ENCODE measurements around the gene CCDC197. TPM values are rescaled to one million over a fixed set of nuclear protein-coding genes. Genes with fewer than 3 reads are reported as not detected.

CCDC197 gene
- polyA plus RNA-seq, 1 donor, result not detected

DNA sequence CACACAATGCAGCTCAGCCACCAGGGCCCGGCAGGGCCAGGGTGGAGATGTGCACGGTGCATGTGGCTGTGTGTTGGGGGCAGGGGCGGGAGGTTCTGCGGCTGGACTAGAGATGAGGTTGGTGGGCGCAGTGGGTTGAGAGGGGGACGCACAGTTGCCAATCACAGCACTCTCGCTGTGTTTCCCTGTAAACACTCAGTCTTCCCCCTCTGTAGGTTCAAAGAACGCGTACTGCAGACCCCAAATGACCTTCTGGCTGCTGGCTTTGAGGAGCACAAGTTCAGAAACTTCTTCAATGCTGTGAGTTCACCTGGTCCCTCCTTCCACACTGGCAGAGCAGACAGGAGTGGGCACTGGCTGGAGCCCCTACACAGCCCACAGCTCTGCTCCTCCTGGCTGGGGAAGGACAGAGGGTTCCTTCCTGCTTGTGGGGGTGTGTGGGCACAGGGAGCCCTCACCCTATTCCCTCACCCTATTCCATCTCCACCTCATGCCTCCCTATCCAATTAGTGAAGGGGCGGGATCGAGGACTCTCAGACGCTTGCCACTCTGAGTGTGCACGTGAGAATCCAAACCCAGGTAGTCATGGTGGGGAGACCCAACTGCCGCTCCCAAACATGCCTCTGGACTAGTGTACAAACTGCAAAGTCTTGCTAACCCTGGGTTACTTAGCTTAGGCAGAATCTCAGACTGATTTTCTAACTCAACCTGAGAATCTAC lies 46.8 kb downstream of the CCDC197 start:
- no CpG with 5 or more reads among the region's 14 CpGs for WGBS (ENCODE audit: insufficient coverage, low lambda C conversion rate)
- Histone ChIP-seq H3K4me3 (ENCODE audit: low read length) (no peak overlapping the region), H3K4me1 (ENCODE audit: control insufficient read depth, insufficient read depth, low read length) (no peaks in the 10 kb centered on the region), H3K27me3 (ENCODE audit: control insufficient read depth, insufficient read depth, low read length) (no peaks in the 10 kb centered on the region), H3K9me3 (ENCODE audit: control insufficient read depth, low read depth, low read length) (no peaks in the 10 kb centered on the region), H3K36me3 (ENCODE audit: control insufficient read depth, insufficient read depth, low read length) (peaks cover 49% of the 10 kb centered on the region), H3K27ac (ENCODE audit: low read length) (no peak overlapping the region)
- no peak for DNase-seq

DNA sequence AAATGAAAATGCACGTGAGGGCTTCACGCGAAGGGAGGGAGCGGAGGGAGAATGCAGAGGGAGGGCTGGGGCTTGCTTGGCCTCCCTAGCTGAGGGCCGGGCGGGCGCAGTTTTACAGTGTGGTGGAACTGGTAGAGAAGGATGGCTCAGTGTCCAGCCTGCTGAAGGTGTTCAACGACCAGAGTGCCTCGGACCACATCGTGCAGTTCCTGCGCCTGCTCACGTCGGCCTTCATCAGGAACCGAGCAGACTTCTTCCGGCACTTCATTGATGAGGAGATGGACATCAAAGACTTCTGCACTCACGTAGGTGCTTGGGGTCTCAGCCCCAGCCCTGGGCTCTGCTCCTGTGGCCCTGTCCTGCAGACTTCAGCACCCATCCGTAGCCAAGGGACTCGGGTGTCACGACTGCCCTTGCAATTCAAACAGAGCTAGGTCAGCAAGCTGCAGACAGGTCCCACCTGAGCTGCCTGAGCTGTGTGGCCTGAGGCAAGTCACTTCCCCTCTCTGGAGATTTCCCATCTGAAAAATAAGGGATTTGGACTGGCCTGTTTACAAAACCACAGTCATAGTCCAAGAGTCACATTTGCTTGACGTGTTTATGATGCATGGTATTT lies 47.5 kb downstream of the CCDC197 start:
- Histone ChIP-seq H3K36me3 (ENCODE audit: control insufficient read depth, insufficient read depth, low read length) (peaks cover 55% of the 10 kb centered on the region), H3K9me3 (ENCODE audit: control insufficient read depth, low read depth, low read length) (no peaks in the 10 kb centered on the region), H3K27me3 (ENCODE audit: control insufficient read depth, insufficient read depth, low read length) (no peaks in the 10 kb centered on the region), H3K4me3 (ENCODE audit: low read length) (no peak overlapping the region), H3K27ac (ENCODE audit: low read length) (no peak overlapping the region), H3K4me1 (ENCODE audit: control insufficient read depth, insufficient read depth, low read length) (no peaks in the 10 kb centered on the region)
- no CpG with 5 or more reads among the region's 20 CpGs for WGBS (ENCODE audit: insufficient coverage, low lambda C conversion rate)
- DNase-seq, result no peak

GRCh38 chr14:94045101-94045500 lies 48.0 kb downstream of the CCDC197 start:
- no peak for DNase-seq
- no peak overlapping the region for H3K27ac ChIP-seq (ENCODE audit: low read length)
- no peaks in the 10 kb centered on the region for H3K9me3 ChIP-seq (ENCODE audit: control insufficient read depth, low read depth, low read length)
- peaks cover 60% of the 10 kb centered on the region for H3K36me3 ChIP-seq (ENCODE audit: control insufficient read depth, insufficient read depth, low read length)
- H3K4me3 ChIP-seq (ENCODE audit: low read length), result no peak overlapping the region
- no CpG with 5 or more reads among the region's 8 CpGs for WGBS (ENCODE audit: insufficient coverage, low lambda C conversion rate)
- H3K27me3 ChIP-seq (ENCODE audit: control insufficient read depth, insufficient read depth, low read length), result no peaks in the 10 kb centered on the region
- H3K4me1 ChIP-seq (ENCODE audit: control insufficient read depth, insufficient read depth, low read length), result no peaks in the 10 kb centered on the region

DNA sequence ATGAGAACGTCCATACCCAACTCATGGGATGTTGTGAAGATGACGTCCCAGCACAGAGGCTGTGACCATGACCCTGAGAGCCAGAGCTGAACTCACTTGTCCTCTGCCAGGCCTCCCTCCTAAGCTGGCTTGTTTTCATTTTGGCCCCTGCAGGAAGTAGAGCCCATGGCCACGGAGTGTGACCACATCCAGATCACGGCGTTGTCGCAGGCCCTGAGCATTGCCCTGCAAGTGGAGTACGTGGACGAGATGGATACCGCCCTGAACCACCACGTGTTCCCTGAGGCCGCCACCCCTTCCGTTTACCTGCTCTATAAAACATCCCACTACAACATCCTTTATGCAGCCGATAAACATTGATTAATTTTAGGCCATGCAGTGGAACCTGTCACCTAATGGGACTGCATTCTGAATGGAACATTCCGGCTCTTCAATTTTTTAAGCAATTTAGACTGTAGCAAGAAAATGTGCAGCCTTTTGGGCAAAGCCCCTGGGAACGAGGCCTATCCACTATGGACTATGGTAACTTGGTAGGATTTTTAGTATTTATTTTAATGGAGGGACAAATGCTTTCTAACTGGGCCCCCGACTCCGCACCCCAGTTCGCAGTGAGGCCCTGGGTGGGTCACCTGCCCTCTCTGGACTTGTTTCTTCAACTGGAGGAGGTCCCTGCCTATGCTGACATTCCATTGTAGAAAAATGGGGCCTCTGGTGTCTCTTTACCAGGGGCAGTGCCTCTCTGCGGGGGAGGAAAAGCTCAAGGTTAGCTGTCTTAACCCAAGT lies 48.7 kb downstream of the CCDC197 start:
- Histone ChIP-seq H3K9me3 (ENCODE audit: control insufficient read depth, low read depth, low read length) (no peaks in the 10 kb centered on the region), H3K27me3 (ENCODE audit: control insufficient read depth, insufficient read depth, low read length) (no peaks in the 10 kb centered on the region), H3K27ac (ENCODE audit: low read length) (no peak overlapping the region), H3K4me3 (ENCODE audit: low read length) (no peak overlapping the region), H3K36me3 (ENCODE audit: control insufficient read depth, insufficient read depth, low read length) (peaks cover 64% of the 10 kb centered on the region), H3K4me1 (ENCODE audit: control insufficient read depth, insufficient read depth, low read length) (no peaks in the 10 kb centered on the region)
- no CpG with 5 or more reads among the region's 19 CpGs for WGBS (ENCODE audit: insufficient coverage, low lambda C conversion rate)
- DNase-seq, result no peak

DNA sequence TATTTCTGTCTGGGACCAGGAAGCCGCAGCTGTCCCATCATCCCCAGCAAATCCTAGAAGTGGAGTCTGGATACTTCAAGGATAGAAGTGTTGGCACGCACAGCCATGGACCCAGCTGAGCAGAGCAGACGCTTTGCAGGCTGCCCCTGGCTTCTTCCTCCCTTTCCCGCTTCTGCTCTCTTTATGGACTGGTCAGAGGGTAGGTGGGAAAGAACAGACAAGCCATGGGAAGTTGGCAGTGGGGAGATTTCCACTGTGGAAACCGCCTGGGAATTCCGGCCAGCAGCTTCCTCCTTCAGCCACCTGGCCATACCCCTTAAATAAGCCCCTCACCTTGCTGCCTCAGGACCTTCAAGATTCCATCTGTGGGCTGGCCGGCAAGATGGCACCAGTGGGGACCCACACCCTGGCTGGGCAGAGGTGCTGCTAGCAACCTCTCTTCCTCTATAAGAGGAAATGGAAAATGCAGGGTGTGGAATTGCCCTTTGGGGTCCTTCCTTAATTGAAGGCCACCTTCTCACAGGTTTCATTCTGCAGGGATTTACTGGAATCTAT lies 49.7 kb downstream of the CCDC197 start:
- DNase-seq, result no peak
- Histone ChIP-seq H3K4me3 (ENCODE audit: low read length) (no peak overlapping the region), H3K27ac (ENCODE audit: low read length) (no peak overlapping the region), H3K27me3 (ENCODE audit: control insufficient read depth, insufficient read depth, low read length) (no peaks in the 10 kb centered on the region), H3K4me1 (ENCODE audit: control insufficient read depth, insufficient read depth, low read length) (no peaks in the 10 kb centered on the region), H3K9me3 (ENCODE audit: control insufficient read depth, low read depth, low read length) (no peaks in the 10 kb centered on the region), H3K36me3 (ENCODE audit: control insufficient read depth, insufficient read depth, low read length) (peaks cover 75% of the 10 kb centered on the region)
- WGBS (ENCODE audit: insufficient coverage, low lambda C conversion rate), result no CpG with 5 or more reads among the region's 7 CpGs

- Histone ChIP-seq H3K9me3 (ENCODE audit: control insufficient read depth, low read depth, low read length) (no peaks in the 10 kb centered on the region), H3K27ac (ENCODE audit: low read length) (no peak overlapping the region), H3K4me1 (ENCODE audit: control insufficient read depth, insufficient read depth, low read length) (no peaks in the 10 kb centered on the region), H3K27me3 (ENCODE audit: control insufficient read depth, insufficient read depth, low read length) (no peaks in the 10 kb centered on the region), H3K36me3 (ENCODE audit: control insufficient read depth, insufficient read depth, low read length) (peaks cover 83% of the 10 kb centered on the region), H3K4me3 (ENCODE audit: low read length) (no peak overlapping the region)
- DNase-seq, result no peak
- no CpG with 5 or more reads among the region's 3 CpGs for WGBS (ENCODE audit: insufficient coverage, low lambda C conversion rate)
Observed at GRCh38 chr14:94047581-94047980, 50.5 kb downstream of the CCDC197 start.

GRCh38 chr14:94048691-94049624 lies 51.9 kb downstream of the CCDC197 start:
- H3K36me3 ChIP-seq (ENCODE audit: control insufficient read depth, insufficient read depth, low read length), result peaks cover 85% of the 10 kb centered on the region

DNA sequence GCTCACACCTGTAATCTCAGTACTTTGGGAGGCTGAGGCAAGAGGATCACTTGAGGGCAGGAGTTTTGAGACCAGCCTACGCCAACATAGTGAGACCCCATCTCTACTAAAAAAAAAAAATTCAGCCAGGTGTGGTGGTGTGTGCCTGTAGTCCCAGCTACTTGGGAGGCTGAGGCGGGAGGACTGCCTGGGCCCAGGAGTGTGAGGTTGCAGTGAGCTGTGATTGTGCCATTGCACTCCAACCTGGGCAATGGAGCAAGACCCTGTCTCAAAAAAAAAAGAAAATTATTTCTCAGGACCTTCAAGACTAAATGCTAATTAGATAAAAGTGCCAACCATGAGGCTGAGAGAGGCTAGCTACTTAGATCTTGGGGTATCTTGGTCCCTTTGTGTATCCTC lies 52.5 kb downstream of the CCDC197 start:
- Histone ChIP-seq H3K27me3 (ENCODE audit: control insufficient read depth, insufficient read depth, low read length) (no peaks in the 10 kb centered on the region), H3K4me3 (ENCODE audit: low read length) (no peak overlapping the region), H3K4me1 (ENCODE audit: control insufficient read depth, insufficient read depth, low read length) (no peaks in the 10 kb centered on the region), H3K36me3 (ENCODE audit: control insufficient read depth, insufficient read depth, low read length) (peaks cover 86% of the 10 kb centered on the region), H3K27ac (ENCODE audit: low read length) (no peak overlapping the region), H3K9me3 (ENCODE audit: control insufficient read depth, low read depth, low read length) (no peaks in the 10 kb centered on the region)
- no peak for DNase-seq
- WGBS (ENCODE audit: insufficient coverage, low lambda C conversion rate), result no CpG with 5 or more reads among the region's 2 CpGs

More at GRCh38 chr14:94048691-94049624, 51.9 kb downstream of the CCDC197 start:
- Histone ChIP-seq H3K9me3 (ENCODE audit: control insufficient read depth, low read depth, low read length) (no peaks in the 10 kb centered on the region), H3K27me3 (ENCODE audit: control insufficient read depth, insufficient read depth, low read length) (no peaks in the 10 kb centered on the region), H3K4me3 (ENCODE audit: low read length) (no peak overlapping the region), H3K4me1 (ENCODE audit: control insufficient read depth, insufficient read depth, low read length) (no peaks in the 10 kb centered on the region), H3K27ac (ENCODE audit: low read length) (no peak overlapping the region)
- no CpG with 5 or more reads among the region's 10 CpGs for WGBS (ENCODE audit: insufficient coverage, low lambda C conversion rate)
- no peak for DNase-seq

GRCh38 chr14:94050231-94050880 lies 53.3 kb downstream of the CCDC197 start:
- no peak overlapping the region for H3K4me3 ChIP-seq (ENCODE audit: low read length)
- no peak overlapping the region for H3K27ac ChIP-seq (ENCODE audit: low read length)
- no peaks in the 10 kb centered on the region for H3K9me3 ChIP-seq (ENCODE audit: control insufficient read depth, low read depth, low read length)
- H3K4me1 ChIP-seq (ENCODE audit: control insufficient read depth, insufficient read depth, low read length), result no peaks in the 10 kb centered on the region
- WGBS (ENCODE audit: insufficient coverage, low lambda C conversion rate), result no CpG with 5 or more reads among the region's 6 CpGs
- no peaks in the 10 kb centered on the region for H3K27me3 ChIP-seq (ENCODE audit: control insufficient read depth, insufficient read depth, low read length)
- H3K36me3 ChIP-seq (ENCODE audit: control insufficient read depth, insufficient read depth, low read length), result peaks cover 91% of the 10 kb centered on the region
- no peak for DNase-seq
